ENCODE data around the gene EGLN3.

The EGLN3 gene

GRCh38 chr14:33897382-33897781 is 53.5 kb downstream of the EGLN3 start:
- Histone ChIP-seq H3K27ac (no peak overlapping the region), H3K4me3 (no peak overlapping the region)

GRCh38 chr14:33894339-33894738 is 56.5 kb downstream of the EGLN3 start:
- H3K27ac ChIP-seq, result no peak overlapping the region
- no peak overlapping the region for H3K4me3 ChIP-seq

DNA sequence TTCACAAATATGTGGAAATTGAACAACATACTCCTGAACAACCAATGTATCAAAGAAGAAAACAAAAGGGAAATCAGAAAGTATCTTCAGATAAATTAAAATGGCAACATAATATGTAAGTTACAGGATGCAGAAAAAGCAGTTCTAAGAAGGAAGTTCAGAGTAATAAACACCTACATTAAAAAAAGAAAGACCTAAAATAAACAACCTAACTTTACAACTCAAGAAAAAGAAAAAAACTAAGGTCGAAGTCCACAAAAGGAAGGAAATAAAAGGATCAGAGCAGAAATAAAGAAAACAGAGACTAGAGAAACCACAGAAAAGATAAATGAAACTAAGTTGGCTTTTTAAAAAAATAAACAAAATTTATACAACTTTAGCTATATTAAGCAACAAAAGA is 59.2 kb downstream of the EGLN3 start:
- no peak overlapping the region for H3K27ac ChIP-seq
- no peak overlapping the region for H3K4me3 ChIP-seq

GRCh38 chr14:33884916-33885315 is 66.0 kb downstream of the EGLN3 start:
- no peak overlapping the region for H3K4me3 ChIP-seq
- no peak overlapping the region for H3K27ac ChIP-seq

DNA sequence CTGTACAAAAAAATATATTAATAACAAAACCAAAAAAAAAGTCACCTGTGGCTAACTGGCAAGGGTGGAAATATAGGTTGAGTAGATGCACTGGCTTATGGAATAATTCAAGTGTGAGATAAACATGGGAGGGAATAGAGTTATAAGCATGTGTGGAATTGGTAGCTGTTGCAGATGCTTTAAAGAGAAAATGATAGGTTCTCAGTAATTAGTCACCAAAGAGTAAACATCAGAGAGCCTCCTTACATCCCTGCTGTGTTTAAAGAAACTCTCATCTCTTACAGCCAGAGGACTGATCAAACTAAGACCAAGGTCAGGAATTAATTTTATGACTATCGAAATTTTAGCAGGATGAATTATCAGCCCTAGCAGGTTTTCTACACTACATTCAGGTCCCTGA is 70.5 kb downstream of the EGLN3 start:
- no peak overlapping the region for H3K27ac ChIP-seq
- no peak overlapping the region for H3K4me3 ChIP-seq

DNA sequence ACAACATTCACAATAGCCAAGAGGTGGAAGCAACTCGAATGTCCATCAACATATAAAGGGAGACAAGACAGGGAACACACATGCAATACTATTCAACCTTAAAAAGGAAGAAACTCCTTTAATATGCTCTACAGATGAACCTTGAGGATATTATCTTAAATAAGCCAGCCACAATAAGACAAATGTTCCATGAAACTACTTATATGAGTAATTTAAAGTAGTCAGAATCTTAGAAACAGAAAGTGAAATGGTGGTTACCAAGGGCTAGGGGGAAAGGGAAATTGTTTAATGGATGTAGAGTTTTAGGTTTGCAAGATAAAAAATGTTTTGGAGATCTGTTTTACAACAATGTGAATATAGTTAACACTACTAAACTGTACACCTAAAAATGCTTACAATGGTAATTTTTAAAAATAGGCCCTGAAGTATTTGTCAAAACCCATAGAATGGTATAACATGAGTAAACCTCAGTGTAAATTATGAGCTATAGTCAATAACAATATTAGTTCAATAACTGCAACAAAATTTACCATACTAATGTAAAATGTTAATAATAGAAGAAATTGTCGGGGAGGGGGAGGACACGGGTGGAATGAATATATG is 71.1 kb downstream of the EGLN3 start:
- Histone ChIP-seq H3K27ac (no peak overlapping the region), H3K4me3 (no peak overlapping the region)

DNA sequence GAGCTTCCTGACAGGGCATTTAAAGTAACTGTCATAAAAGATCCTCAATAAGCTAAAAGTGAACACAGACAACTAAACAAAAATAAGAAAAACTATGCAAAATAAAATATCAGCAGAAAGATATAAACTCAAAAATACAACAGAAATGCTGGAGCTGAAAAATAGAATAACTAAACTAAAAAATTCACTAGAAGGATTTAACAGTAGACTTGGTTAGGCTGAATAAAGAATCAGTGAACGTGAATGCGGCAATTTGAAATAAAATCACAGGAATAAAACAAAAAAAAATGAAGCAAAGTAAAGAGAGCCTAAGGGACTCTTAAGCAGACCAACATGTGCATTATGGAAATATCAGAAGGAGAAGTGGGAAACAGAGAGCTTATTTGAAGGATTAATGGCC is 74.6 kb downstream of the EGLN3 start:
- no peak overlapping the region for H3K27ac ChIP-seq
- no peak overlapping the region for H3K4me3 ChIP-seq
